A204.1 (cell line): ENCODE data around the gene SLC27A2.
"Not testable (repeated sequence)": the region's sequence is repeated elsewhere in the genome, so short reads cannot be mapped to it uniquely, and the experiment has no call there.

Experiments used
- FAIRE-seq: peaks from 2 replicates; lab custom pipeline; 2012; peaks lifted over from hg19 to GRCh38; lab: Jason Lieb, UNC

Gene SLC27A2

GRCh38 chr15:50181969-50182218 lies at the start of gene SLC27A2:
Gene SLC27A2 (plus strand): TSS chr15:50182196. CDS start chr15:50182428, 232 bp downstream.
- no peak for FAIRE-seq

GRCh38 chr15:50132251-50132984 lies 49.6 kb upstream of the SLC27A2 start:
- FAIRE-seq, result not testable (repeated sequence)

DNA sequence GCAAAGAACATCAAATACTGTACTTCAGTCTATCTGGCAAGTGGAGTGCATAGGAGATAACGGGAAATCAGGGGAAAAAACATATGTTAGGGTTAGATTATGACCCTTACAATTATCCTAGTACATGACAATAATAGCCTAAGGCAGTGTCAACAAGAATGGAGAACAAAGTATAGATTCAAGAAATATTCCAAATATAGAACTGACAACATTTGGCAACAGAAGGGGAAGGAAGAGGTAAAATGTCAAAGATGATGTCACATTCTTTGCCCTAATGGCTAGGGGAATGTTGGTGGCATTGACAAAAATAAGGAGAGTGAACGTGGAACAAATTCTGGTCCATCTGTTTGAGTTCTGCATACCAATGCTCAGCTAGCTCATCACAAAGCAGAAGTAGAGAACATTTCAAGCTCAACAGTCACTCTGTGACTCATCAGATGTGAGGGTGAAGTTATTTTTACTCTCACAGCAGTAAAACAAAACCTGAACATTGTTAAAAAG lies 47.4 kb upstream of the SLC27A2 start:
- FAIRE-seq, result no peak

GRCh38 chr15:50135031-50135551 lies 46.9 kb upstream of the SLC27A2 start:
- no peak for FAIRE-seq

DNA sequence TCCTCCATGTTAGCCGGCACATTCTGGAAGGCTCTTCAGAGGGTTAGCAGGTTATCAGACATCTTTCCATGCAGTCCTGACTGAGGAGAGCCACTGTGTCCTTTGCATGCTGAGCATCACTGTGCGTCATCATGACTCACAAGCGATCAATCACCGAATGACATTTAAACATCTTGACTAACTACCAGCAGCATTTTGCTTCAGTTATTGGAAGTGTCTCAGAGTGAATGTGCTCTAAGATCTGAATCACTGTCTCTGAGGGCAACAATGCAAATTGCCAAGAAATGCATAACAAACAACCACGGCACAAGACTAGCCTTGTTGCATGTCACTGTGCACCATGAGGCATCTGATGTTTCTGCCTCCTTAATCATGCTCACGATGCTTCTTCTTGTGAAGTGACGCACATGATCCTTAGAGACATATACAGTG lies 44.6 kb upstream of the SLC27A2 start:
- FAIRE-seq, result no peak

DNA sequence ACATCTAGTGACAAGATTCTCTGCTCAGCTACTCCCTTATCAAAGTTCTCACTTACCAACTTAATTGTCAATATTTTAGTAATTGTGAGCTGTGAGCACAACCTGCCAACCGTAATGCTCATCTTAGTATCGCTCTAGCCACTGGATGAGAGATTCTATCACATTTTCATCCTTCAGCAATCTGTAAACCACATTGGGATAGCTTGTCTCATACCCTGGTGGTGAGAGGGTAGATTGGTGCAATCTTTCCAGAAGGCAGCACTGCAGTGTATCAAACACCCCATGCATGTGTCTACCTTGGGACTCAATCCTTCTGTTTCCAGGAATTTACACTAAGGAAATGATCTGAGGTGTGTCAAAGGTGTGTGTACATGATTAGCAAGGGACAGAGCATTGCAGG lies 44.1 kb upstream of the SLC27A2 start:
- FAIRE-seq, result no peak

DNA sequence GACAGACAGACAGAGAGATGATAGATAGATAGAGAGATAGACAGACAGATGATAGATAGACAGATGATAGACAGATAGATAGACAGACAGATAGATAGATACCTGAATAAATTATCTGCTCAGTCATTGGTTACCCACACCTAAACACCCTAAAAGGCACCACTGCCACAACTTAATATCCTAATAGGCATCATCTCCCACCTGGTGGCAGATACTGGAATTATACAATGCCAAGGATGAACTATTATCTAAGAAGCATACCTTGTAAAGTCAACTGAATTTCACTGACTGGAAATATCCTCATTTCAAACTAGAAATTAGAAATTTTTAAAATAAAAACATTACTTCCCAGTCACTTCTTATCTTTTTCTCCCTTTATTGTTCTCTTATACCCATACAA lies 43.6 kb upstream of the SLC27A2 start:
- no peak for FAIRE-seq

DNA sequence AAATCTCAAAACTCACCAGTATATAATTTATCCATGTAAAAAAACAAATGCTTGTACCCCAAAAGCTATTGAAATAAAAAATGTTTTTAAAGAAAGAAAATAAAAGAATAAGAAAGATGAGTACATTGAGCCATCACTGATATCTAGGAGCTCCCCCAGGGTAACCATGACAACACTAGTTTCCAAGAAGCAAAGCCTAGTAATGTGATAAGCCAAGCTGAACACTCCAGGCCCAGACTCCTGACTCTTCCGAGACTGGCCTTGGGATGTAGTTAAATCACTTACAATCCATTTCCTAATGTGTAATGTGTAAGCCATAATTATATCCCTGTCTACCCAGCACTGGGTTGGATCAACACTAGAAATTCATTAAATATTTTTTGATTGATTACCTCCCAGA lies 41.9 kb upstream of the SLC27A2 start:
- FAIRE-seq, result no peak

DNA sequence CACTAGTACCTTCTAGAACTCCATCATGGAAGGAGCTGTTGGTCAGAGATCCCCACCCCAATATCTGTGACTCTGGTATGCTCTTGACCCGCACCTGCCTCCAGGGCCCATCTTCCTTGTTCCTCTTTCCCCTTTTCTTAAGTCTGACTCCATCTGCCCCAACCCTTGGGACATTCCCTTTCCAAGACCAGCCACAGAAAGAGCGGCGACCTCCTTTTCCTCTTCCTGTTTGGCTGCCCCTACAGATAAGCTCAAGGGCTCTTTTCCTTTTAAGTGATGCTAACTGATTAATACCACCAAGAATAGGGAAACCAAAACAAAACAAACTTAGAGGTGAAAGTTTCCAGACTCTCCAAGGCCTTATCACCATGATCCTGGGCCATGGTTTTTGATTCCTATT lies 41.0 kb upstream of the SLC27A2 start:
- FAIRE-seq, result no peak

DNA sequence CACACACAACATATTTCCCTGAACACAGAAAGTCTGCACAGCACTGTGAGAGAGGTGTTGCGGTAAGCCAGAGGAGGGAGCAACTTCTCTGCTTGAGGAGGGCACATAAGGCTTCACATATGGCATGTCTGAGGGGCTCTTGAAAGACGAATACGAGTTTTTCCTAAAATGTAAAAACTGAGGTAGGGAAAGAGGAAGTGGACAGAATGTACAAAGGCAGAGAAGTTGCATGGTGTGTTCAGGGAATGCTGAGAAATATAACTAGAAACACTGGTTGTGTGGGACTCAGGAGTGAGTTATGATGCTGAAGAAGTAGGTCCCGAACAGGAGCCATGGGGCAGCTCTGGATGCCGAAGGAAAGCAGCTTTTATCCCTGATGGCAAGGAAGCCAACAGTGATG lies 40.1 kb upstream of the SLC27A2 start:
- no peak for FAIRE-seq

GRCh38 chr15:50143255-50143860 lies 38.6 kb upstream of the SLC27A2 start:
- FAIRE-seq, result no peak

DNA sequence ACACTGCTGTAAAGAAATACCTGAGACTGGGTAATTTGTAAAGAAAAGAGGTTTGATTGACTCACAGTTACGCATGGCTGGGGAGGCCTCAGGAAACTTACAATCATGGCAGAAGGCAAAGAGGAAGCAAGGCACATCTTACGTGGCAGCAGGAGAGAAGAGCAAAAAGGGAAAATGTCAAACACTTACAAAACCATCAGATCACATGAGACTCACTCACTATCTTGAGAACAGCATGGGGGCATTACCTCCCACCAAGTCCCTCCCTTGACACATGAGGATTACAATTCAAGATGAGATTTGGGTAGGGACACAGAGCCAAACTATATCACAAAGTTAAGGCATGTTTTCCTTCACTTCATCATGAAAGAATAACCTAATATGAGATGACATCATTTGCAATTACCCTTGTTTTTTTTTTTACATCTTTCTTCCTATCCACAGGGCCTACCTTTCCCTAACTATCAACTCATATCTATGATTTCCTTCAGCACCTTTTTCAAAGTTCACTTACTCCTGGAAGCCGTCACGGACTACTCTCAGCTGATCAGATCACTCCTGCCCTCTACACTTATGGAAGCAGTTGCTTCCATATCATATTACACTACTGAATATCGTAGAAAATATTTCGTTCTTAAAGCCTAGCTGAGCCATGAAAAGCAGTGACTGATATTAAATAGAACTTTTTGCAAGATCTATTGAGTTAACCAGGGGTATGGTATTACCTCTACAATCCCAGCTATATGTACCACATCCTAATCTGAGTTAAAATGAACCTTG lies 37.5 kb upstream of the SLC27A2 start:
- FAIRE-seq, result no peak

- peak; percentile 86 for FAIRE-seq
Measured at GRCh38 chr15:50145451-50145872, 36.5 kb upstream of the SLC27A2 start.

DNA sequence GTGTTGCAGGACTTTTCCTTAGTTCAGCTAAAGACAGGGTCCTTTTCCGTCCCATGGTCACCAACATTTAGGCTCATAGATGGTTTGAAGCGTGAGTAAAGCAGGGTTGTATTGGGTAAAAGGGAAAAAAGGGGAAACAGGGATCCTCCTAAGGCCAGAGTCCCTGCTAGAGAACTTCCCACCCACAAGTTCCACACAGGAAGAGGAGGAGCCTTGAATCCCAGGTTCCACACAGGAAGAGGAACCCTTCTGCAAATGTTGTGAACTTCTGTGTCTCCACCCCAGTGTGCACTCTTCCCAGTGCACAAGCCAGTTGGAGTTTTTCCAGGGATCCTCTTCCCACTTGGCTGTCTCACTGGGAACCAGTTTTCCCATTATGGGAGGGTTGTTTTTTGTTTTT lies 35.4 kb upstream of the SLC27A2 start:
- no peak for FAIRE-seq

DNA sequence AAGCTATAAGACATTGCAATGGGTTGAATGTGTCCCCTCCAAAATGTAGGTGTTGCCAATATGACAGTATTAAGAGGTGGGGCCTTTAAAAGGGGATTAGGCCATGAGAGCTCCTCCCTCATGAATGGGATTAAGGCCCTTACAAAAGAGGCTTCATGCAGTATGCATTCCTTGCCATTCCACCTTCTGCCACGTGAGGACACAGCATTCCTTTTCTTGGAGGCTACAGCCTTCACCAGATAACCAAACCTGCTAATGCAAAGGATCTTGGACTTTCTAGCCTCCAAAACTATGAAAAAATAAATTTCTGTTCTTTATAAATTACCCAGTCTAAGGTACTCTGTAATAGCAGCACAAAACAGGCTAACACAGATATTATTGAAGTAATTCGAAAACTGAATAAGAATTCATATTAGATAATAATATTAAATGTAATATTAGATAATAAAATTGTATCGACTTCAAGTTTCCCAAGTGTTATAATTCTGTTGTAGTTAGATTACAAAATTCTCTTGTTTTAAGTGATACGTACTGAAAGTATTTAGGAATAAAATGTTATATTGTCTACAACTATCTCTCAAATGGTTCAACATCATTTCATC lies 33.5 kb upstream of the SLC27A2 start:
- FAIRE-seq, result no peak

DNA sequence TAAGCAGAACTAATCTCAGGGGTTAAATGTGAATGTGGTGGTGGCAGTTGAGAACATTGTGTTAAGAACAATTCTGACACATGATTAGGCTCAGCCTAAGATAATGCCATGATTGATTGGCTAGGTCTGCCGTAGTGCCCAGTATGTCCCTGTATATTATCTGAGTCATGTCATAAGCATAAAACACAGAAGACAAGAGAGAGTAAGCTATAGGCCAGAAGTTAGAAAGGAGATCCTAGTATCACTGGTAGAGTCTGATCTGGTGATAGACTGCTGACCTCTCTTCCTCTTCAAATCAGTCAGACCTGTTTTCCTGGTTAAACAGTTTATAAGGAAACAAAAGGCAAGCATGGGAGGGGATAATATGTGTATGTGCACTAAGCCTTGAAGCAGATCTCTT lies 32.9 kb upstream of the SLC27A2 start:
- FAIRE-seq, result no peak

- no peak for FAIRE-seq
Measured at GRCh38 chr15:50150349-50150748, 31.6 kb upstream of the SLC27A2 start.

- FAIRE-seq, result no peak
Measured at GRCh38 chr15:50150851-50151250, 31.1 kb upstream of the SLC27A2 start.

- no peak for FAIRE-seq
Measured at GRCh38 chr15:50151476-50151875, 30.5 kb upstream of the SLC27A2 start.

- FAIRE-seq, result not testable (repeated sequence)
Measured at GRCh38 chr15:50158236-50158635, 23.8 kb upstream of the SLC27A2 start.

DNA sequence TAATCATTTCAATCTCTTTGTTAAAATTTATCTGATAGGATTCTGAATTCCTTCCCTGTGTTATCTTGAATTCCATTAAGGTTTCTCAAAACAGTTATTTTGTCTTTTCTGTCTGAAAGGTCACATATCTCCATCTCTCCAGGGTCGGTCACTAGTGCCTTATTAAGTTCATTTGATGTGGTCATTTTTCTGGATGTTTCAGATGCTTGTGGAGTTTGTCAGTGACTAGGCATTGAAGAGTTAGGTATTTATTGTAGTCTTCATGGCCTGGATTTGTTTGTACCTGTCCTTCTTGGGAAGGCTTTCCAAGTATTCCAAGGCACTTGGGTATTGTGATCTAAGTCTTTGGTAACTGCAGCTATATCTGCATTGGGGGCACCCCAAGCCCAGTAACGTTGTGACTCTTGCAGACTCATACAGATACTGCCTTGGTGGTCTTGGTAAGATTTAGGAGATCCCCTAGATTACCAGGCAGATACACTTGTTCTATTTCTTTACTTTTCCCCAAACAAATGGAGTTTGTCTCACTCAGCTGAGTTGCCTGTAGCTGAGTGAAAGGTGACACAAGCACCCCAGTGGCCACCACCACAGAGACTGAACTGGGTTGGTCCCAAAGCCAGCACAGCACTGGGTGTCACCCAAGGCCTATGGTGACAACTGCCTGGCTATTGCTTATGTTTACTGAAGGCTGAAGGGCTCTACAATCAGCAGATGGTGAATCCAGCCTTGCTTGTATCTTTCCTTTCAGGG lies 18.9 kb upstream of the SLC27A2 start:
- no peak for FAIRE-seq
